PC-3 (cell line): Measurements from ENCODE around the gene SEC14L2. TPM values are rescaled to one million over a fixed set of nuclear protein-coding genes. Genes with fewer than 3 reads are reported as not detected.

Experiments
- ATAC-seq: fragments of 200-7000 bp; cut with Tn5 transposase; 2 replicates; pipeline ENCODE4 v1.9.1; 2020; ENCODE audit warnings: mild to moderate bottlenecking, moderate library complexity
- BruUV-seq: library from RNA; stranded (reverse); fragments of 400-500 nt; replicated peaks from 2 replicates; lab custom pipeline; 2021; lab: Mats Ljungman, UMichigan
- CTCF ChIA-PET: fragments of 300-600 bp; sonication (Branson Sonifier 250); formaldehyde crosslinking; loops from one replicate; lab custom pipeline; 2022; ENCODE audit warnings: antibody characterized with exemption; lab: Charles Lee
- POLR2A ChIA-PET: fragments of 300-600 bp; sonication (Branson Sonifier 250); formaldehyde crosslinking; loops from one replicate; lab custom pipeline; 2022; ENCODE audit warnings: antibody characterized with exemption; ENCODE audit not compliant: unreplicated experiment; lab: Charles Lee
- DNase-seq: peaks from one replicate; pipeline ENCODE4 v3.0.0-alpha.2; 2015
- H2AFZ ChIP-seq: fragments of 300-600 bp; sonication (generic); 2 replicates; pipeline ENCODE4 v1.6.0; 2016; ENCODE audit warnings: antibody characterized with exemption, low read length
- H3F3A ChIP-seq: fragments of 300-600 bp; sonication (generic); one replicate; pipeline ENCODE4 v1.6.0; 2017; ENCODE audit warnings: antibody characterized with exemption, low read length, control low read depth, mild to moderate bottlenecking; ENCODE audit not compliant: unreplicated experiment
- H3K27ac ChIP-seq: fragments of 300-600 bp; sonication (generic); 2 replicates; pipeline ENCODE4 v1.5.1; 2016; ENCODE audit warnings: mild to moderate bottlenecking, low read length
- H3K27me3 ChIP-seq: fragments of 300-600 bp; sonication (generic); 2 replicates; pipeline ENCODE4 v1.6.1; 2016; ENCODE audit warnings: low read length, mixed read lengths
- H3K36me3 ChIP-seq: fragments of 300-600 bp; sonication (generic); 2 replicates; pipeline ENCODE4 v1.6.1; 2016; ENCODE audit warnings: low read depth, mixed run types, low read length, mixed read lengths
- H3K4me1 ChIP-seq: fragments of 300-600 bp; sonication (generic); 2 replicates; pipeline ENCODE4 v1.5.1; 2016; ENCODE audit warnings: low read length; ENCODE audit not compliant: insufficient read depth
- H3K4me2 ChIP-seq: fragments of 300-600 bp; sonication (generic); 2 replicates; pipeline ENCODE4 v1.6.0; 2016; ENCODE audit warnings: low read length
- H3K4me3 ChIP-seq: fragments of 300-600 bp; sonication (generic); 2 replicates; pipeline ENCODE4 v1.5.1; 2016; ENCODE audit warnings: mild to moderate bottlenecking, low read length, mixed read lengths
- H3K79me2 ChIP-seq: fragments of 300-600 bp; sonication (generic); 2 replicates; pipeline ENCODE4 v1.6.1; 2017; ENCODE audit warnings: low read length, mixed read lengths
- H3K9ac ChIP-seq: fragments of 300-600 bp; sonication (generic); 2 replicates; pipeline ENCODE4 v1.6.0; 2016; ENCODE audit warnings: mild to moderate bottlenecking, low read length
- H3K9me2 ChIP-seq: fragments of 300-600 bp; sonication (generic); replicated peaks from 2 replicates; pipeline ENCODE4 v1.6.1; 2016; ENCODE audit warnings: mixed run types, low read length, mixed read lengths
- H3K9me3 ChIP-seq: fragments of 300-600 bp; sonication (generic); 2 replicates; pipeline ENCODE4 v1.6.1; 2016; ENCODE audit warnings: low read length, mixed read lengths
- H4K20me1 ChIP-seq: fragments of 300-600 bp; sonication (generic); 2 replicates; pipeline ENCODE4 v1.6.1; 2016; ENCODE audit warnings: low read length, mixed read lengths
- EZH2 ChIP-seq: fragments of 300-600 bp; sonication (generic); IDR thresholded peaks from one replicate; pipeline ENCODE4 v1.6.1; 2017; ENCODE audit warnings: antibody characterized with exemption, mild to moderate bottlenecking, low read length; ENCODE audit not compliant: unreplicated experiment
- EZH2phosphoT487 ChIP-seq: fragments of 300-600 bp; sonication (generic); IDR thresholded peaks from 2 replicates; pipeline ENCODE4 v1.6.1; 2018; ENCODE audit warnings: mild to moderate bottlenecking, antibody characterized with exemption, low read length, borderline replicate concordance
- intact Hi-C: fragments of 100-400 bp; cut with micrococcal nuclease; formaldehyde crosslinking; loops from 2 replicates; pipeline ENCODE4 v1.9.0; 2023
- total RNA-seq: library from RNA; depleted of rRNA; stranded (reverse); fragments of >200 nt; gene quantifications from 2 replicates; pipeline ENCODE4 v1.2.3, GENCODE V29; 2014
- TF ChIP-seq, protein P1 (sequence below): fragments of 300-600 bp; sonication (generic); conservative IDR thresholded peaks from 2 replicates; pipeline ENCODE4 v1.5.1; 2017; ENCODE audit warnings: antibody characterized with exemption, low read depth, mild to moderate bottlenecking, low read length

The SEC14L2 gene
- total RNA-seq, 1 experiment from 2014 or later = 16.8 TPM

DNA sequence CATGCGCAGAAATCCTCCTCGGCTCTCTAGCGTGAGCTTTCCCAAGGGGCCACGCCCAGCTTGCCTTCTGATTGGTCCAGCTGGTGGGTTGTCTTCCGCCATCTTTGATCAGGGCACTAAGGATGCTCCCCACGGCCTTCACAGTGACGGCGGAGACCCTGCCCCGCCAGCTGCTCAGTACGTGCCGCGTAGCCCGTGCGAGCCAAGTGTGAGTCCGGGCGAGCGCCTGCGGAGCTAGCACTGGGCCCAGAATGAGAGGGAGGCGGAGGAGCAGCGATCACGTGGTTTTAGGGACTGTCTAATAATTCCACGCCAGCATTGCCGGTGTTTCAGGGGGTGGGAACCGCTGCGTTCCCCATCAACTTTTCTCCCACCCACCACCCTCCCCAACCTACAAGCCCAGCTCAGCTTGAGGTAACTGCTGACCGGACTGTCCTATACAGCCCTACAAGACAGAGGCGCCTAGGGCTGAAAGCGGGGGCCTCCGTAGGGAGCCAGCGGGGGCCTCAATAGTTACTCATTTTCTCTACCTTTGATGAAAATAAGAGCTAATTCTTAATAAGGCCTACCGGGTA, 27.2 kb downstream of the SEC14L2 start:
- Histone ChIP-seq H3K27me3 (no peaks in the 10 kb centered on the region), H3K4me2 (peak overlapping the region; percentile 83), H3K9me3 (no peaks in the 10 kb centered on the region), H3K36me3 (no peaks in the 10 kb centered on the region; the same call in 1 of the 2 replicates), H3K9ac (peak overlapping the region; percentile 93), H2AFZ (peak overlapping the region; percentile 67), H3F3A (no peaks in the 10 kb centered on the region), H3K4me1 (peaks cover 55% of the 10 kb centered on the region), H3K4me3 (peak overlapping the region; percentile 71), H3K79me2 (peaks cover 39% of the 10 kb centered on the region), H3K9me2 (no peaks in the 10 kb centered on the region), H4K20me1 (no peaks in the 10 kb centered on the region), H3K27ac (peak overlapping the region; percentile 95)
- DNase-seq (peak; percentile 98), ATAC-seq (peak; percentile 62)
- CTCF ChIA-PET = interaction anchor here (0.5 to 1.4 kb wide), 4 partner anchors 11 to 27 kb away, joined by 3 to 5 read pairs (median 4); partner anchors contain the start of gene SEC14L2
- no peak for TF ChIP-seq EZH2
- TF ChIP-seq, protein P1, sequence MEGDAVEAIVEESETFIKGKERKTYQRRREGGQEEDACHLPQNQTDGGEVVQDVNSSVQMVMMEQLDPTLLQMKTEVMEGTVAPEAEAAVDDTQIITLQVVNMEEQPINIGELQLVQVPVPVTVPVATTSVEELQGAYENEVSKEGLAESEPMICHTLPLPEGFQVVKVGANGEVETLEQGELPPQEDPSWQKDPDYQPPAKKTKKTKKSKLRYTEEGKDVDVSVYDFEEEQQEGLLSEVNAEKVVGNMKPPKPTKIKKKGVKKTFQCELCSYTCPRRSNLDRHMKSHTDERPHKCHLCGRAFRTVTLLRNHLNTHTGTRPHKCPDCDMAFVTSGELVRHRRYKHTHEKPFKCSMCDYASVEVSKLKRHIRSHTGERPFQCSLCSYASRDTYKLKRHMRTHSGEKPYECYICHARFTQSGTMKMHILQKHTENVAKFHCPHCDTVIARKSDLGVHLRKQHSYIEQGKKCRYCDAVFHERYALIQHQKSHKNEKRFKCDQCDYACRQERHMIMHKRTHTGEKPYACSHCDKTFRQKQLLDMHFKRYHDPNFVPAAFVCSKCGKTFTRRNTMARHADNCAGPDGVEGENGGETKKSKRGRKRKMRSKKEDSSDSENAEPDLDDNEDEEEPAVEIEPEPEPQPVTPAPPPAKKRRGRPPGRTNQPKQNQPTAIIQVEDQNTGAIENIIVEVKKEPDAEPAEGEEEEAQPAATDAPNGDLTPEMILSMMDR = no peak
- no peak for TF ChIP-seq EZH2phosphoT487
- intact Hi-C loops = no loop called here
- POLR2A ChIA-PET = interaction anchor here (0.5 to 1.7 kb wide), 5 partner anchors 27 to 573 kb away, joined by 5 to 7 read pairs (median 5); partner anchors contain the start of gene SEC14L2
- no TSS peak for BruUV-seq

DNA sequence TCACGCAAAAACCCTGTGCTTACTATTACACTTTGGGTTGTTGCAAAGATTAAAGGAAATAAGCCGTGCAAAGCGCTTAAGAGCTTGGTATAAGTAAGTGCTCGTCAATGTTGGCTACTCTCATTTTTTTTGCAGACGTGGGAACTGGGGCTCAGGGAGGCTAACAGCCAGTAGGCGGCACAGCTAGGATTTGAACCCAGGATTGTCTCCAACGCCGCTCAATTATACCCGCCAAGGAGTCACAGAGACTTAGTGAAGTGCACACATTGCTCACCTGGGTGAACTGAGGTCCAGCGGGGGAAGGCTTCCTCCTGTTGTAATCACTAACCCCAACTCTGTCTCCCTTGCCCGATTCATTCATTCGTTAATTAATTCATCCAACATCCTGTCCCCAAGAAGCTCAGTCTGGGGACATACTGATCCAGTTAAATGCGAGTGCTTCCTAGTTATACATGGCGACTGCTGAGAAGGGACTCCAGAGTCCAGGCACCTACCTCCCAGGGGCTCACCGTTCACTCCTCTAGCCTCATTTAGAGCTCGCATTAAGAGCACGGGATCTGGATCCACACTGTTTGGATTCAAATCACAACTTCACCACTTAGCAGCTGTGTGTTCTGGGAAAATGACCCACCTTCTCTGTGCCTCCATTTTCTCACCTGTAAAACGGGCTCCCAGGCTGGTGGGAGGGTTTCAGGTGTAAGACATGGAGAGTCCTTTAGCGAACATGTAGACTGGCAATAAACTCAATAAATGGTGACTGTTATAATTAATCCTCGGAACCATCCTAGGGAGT, 27.9 kb downstream of the SEC14L2 start:
- intact Hi-C loops = no loop called here
- POLR2A ChIA-PET = interaction anchor here (0.7 to 1.7 kb wide), 3 partner anchors 28 to 196 kb away, joined by 5 to 7 read pairs (median 5); partner anchors contain the start of gene SEC14L2
- Histone ChIP-seq H2AFZ (peak overlapping the region; percentile 67), H3K9me2 (no peaks in the 10 kb centered on the region), H3K4me3 (peak overlapping the region; percentile 71), H4K20me1 (no peaks in the 10 kb centered on the region), H3K4me2 (peak overlapping the region; percentile 83), H3K27me3 (no peaks in the 10 kb centered on the region), H3K4me1 (peaks cover 55% of the 10 kb centered on the region), H3K9me3 (no peaks in the 10 kb centered on the region), H3F3A (no peaks in the 10 kb centered on the region), H3K9ac (peak overlapping the region; percentile 88), H3K79me2 (peaks cover 39% of the 10 kb centered on the region), H3K36me3 (no peaks in the 10 kb centered on the region; the same call in 1 of the 2 replicates), H3K27ac (peak overlapping the region; percentile 95)
- CTCF ChIA-PET = interaction anchor here (0.6 to 1.4 kb wide), 3 partner anchors 16 to 28 kb away, joined by 3 to 5 read pairs (median 3); partner anchors contain the start of gene SEC14L2
- ATAC-seq (no peak), DNase-seq (no peak)
- TF ChIP-seq EZH2phosphoT487 (no peak), EZH2 (no peak)
- TF ChIP-seq, protein P1 = no peak
- no TSS peak for BruUV-seq
